ENCODE results near the gene EIF4EBP3.

DNA sequence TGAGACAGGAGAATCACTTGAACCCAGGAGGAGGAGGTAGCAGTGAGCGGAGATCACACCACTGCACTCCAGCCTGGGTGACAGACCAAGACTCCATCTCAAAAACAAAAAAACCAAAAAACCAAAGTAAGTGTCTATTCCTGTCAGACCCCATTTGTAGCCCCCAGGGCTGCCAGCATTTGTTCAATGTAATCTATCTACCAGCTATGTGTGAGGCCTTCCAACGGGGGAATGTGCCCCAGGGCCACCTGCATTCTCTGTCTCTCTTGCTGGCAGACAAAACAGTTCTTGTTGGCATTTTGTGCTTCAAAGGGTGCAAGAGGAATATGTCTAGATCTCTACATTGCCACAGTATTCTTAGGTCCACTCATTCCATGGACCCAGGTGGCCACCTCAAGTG is 51.4 kb downstream of the EIF4EBP3 start:
- TF ChIP-seq CTCF (IDR thresholded peaks at IDR 0.05) (no peak), ZFX (IDR thresholded peaks at IDR 0.05; ENCODE audit: borderline replicate concordance) (no peak)
